Measurements from ENCODE around the gene PLEKHM1. TPM values are rescaled to one million over a fixed set of nuclear protein-coding genes. Genes with fewer than 3 reads are reported as not detected.
A peak's percentile ranks its signal among the peaks of the same experiment; 100 is the strongest.

Gene PLEKHM1
- total and polyA plus RNA-seq, 8 donors: 13.3 to 30.7 (median 16.0) TPM

- H3K36me3 ChIP-seq: no peaks in the 10 kb centered on the region
- H3K9me3 ChIP-seq: no peaks in the 10 kb centered on the region
- DNase-seq (no peak), ATAC-seq (no peak), FAIRE-seq (no peak)
- intact Hi-C loops (cut with DNase I): loop anchor here in 2 of 3 donors (5.0 kb wide), 3 partner anchors 110 to 170 kb away; partner anchors contain the start of gene FMNL1 (in 1 of the 2)
- no peak for TF ChIP-seq CTCF (IDR thresholded peaks at IDR 0.05)
- 80 to 88% methylated on average over 3 of the region's 3 CpGs for WGBS, 2 donors
- H3K4me3 ChIP-seq: no peak overlapping the region
- no peaks in the 10 kb centered on the region for H3K27me3 ChIP-seq
- peaks cover 0 to 14% (median 0%) of the 10 kb centered on the region in 3 donors for H3K4me1 ChIP-seq
- no peak overlapping the region for H3K27ac ChIP-seq
Observed at GRCh38 chr17:45387739-45388138, 102.8 kb downstream of the PLEKHM1 start.

- peaks cover 0 to 18% (median 0%) of the 10 kb centered on the region in 3 donors for H3K4me1 ChIP-seq
- FAIRE-seq (no peak), ATAC-seq (peak; percentile 48 to 79 (median 69)), DNase-seq (peak in 1 of 6 donors; percentile 38)
- peak overlapping the region in 2 of 4 donors; percentile 6 to 36 for H3K27ac ChIP-seq
- 17 to 35% methylated on average over 4 of the region's 4 CpGs for WGBS, 2 donors
- no peaks in the 10 kb centered on the region for H3K9me3 ChIP-seq
- no peaks in the 10 kb centered on the region for H3K27me3 ChIP-seq
- no peak overlapping the region for H3K4me3 ChIP-seq
- H3K36me3 ChIP-seq: no peaks in the 10 kb centered on the region
- intact Hi-C loops (cut with DNase I): loop anchor here in 2 of 3 donors (5.0 kb wide), 3 partner anchors 109 to 169 kb away; partner anchors contain the start of gene FMNL1 (in 1 of the 2)
- TF ChIP-seq CTCF (IDR thresholded peaks at IDR 0.05): no peak
Observed at GRCh38 chr17:45386178-45386577, 104.3 kb downstream of the PLEKHM1 start.

Other genes with a start within 250 kb of the PLEKHM1 start
- under 1 TPM in 2 of 6 donors, not detected in 4; 0.12 to 0.14 TPM for gene SPATA32, start 228.6 kb downstream of the PLEKHM1 start, total RNA-seq
- under 1 TPM; 0.07 to 0.19 TPM for gene SPATA32, start 228.6 kb downstream of the PLEKHM1 start, polyA plus RNA-seq
- gene MAP3K14, start 173.7 kb downstream of the PLEKHM1 start, total RNA-seq: 10 to 100 TPM in 1 of 6 donors, 1 to 10 TPM in 5; 6.1 to 16.4 (median 7.3) TPM
- gene MAP3K14, start 173.7 kb downstream of the PLEKHM1 start, polyA plus RNA-seq: 10 to 100 TPM; 13.2 to 16.2 TPM
- gene ARHGAP27, start 57.9 kb downstream of the PLEKHM1 start, total RNA-seq: 10 to 100 TPM in 1 of 6 donors, 1 to 10 TPM in 5; 3.1 to 17.3 (median 6.1) TPM
- 10 to 100 TPM; 16.9 to 22.4 TPM for gene ARHGAP27, start 57.9 kb downstream of the PLEKHM1 start, polyA plus RNA-seq